ENCODE data around the gene ATXN3L.
"Not testable (repeated sequence)": the region's sequence is repeated elsewhere in the genome, so short reads cannot be mapped to it uniquely, and the experiment has no call there.

Gene ATXN3L

DNA sequence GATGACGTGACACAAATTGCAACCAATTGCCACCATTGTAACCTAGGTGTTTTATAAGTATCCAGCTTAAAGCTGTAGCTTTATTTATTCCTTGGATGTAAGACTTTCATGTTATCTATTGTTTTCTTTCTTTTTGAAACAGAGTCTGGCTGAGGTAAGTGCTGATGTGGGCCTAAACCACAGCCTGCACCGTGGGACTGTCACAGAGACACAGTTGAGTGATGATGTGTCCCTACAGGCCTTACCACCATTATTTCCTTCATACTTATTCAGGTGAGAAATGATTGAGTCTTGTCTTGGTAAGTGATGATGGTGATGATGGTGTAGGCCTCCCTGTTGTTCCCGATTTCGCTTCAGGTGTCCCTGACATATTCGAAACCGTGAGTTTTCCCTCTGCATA is 8.3 kb downstream of the ATXN3L start:
- H3K4me3 ChIP-seq (ENCODE audit: low read depth, low read length) = no peak overlapping the region
- no peak for DNase-seq (ENCODE audit: low read depth)
- TF ChIP-seq, protein P1, sequence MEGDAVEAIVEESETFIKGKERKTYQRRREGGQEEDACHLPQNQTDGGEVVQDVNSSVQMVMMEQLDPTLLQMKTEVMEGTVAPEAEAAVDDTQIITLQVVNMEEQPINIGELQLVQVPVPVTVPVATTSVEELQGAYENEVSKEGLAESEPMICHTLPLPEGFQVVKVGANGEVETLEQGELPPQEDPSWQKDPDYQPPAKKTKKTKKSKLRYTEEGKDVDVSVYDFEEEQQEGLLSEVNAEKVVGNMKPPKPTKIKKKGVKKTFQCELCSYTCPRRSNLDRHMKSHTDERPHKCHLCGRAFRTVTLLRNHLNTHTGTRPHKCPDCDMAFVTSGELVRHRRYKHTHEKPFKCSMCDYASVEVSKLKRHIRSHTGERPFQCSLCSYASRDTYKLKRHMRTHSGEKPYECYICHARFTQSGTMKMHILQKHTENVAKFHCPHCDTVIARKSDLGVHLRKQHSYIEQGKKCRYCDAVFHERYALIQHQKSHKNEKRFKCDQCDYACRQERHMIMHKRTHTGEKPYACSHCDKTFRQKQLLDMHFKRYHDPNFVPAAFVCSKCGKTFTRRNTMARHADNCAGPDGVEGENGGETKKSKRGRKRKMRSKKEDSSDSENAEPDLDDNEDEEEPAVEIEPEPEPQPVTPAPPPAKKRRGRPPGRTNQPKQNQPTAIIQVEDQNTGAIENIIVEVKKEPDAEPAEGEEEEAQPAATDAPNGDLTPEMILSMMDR (IDR thresholded peaks at IDR 0.05; ENCODE audit: control insufficient read depth, extremely low read depth, insufficient read depth) = no peak

DNA sequence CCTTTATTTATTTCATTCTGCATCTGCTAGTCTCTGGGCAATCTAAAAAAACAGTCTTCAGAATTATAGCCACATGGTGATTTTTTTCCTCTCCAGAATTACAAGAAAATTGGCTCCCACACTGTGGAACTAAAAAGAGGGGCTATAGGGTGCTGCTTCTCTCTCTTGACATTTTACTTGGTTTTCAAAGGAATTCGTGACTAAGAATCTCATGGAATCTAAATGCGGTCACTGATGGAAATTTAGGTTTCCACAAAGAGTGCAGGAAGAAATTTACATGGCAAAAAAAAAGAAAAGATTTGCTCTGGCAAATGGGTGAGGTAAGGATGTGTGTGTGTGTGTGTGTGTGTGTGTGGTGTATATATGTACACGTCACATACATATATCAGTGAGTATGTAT is 10.2 kb downstream of the ATXN3L start:
- TF ChIP-seq, protein P1 (IDR thresholded peaks at IDR 0.05; ENCODE audit: control insufficient read depth, extremely low read depth, insufficient read depth) = no peak
- no peak overlapping the region for H3K4me3 ChIP-seq (ENCODE audit: low read depth, low read length)
- DNase-seq (ENCODE audit: low read depth) = no peak

DNA sequence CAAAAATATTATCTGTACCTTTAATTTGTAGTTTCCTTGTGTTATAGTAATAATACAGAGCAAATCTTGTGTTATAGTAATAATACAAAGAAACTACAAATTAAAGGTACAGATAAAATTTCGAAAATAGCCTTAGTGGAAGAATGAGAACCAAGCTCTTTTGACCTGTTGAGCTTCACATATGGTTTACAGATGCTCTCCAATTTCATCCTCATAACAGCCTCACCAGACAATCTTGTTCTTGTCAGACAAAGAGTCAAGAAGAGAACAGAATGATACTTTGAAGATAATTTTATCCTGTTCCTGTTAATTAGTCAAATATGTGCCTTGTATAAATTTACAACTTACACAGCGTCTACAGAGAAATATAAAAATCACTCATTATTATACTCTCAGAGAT is 12.8 kb downstream of the ATXN3L start:
- TF ChIP-seq, protein P1 (IDR thresholded peaks at IDR 0.05; ENCODE audit: control insufficient read depth, extremely low read depth, insufficient read depth) = no peak
- no peak overlapping the region for H3K4me3 ChIP-seq (ENCODE audit: low read depth, low read length)
- no peak for DNase-seq (ENCODE audit: low read depth)

DNA sequence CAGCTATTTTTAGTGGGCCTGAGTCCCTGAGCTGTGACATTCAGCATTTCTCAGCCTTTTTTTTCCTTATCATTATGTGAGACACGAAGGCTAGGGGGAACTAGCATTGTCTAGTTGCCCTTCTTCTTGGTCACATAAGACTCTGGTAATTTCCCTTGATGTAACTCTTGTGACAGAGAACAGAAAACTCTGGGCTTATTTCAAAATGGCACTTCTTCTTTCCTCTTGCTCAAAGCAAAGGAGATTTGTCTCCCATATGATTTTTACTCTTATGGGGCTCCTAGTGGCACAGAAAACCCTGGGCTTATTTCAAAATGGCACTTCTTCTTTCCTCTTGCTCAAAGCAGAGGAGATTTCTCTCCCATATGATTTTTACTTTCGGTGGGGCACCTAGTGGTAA is 14.7 kb downstream of the ATXN3L start:
- no peak overlapping the region for H3K4me3 ChIP-seq (ENCODE audit: low read depth, low read length)
- no peak for DNase-seq (ENCODE audit: low read depth)
- TF ChIP-seq, protein P1 (IDR thresholded peaks at IDR 0.05; ENCODE audit: control insufficient read depth, extremely low read depth, insufficient read depth) = no peak

DNA sequence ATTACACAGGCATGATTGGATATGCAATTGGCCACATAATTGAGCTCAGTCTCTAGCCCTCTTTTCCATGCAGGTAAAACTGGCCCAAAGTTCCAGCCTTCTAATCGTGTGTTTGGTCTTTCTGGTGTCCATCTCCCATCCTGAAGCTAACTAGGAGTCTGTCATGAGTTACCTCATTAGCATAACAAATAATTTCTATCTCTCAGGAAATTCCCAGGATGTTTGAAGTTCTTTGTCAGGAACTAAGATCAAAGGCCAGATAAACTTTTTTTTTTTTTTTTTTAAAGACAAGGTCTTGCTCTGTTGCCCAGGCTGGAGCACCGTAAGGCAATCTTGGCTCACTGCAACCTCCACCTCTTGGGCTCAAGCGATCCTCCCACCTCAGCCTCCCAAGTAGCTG is 15.8 kb downstream of the ATXN3L start:
- no peak overlapping the region for H3K4me3 ChIP-seq (ENCODE audit: low read depth, low read length)
- TF ChIP-seq, protein P1 (IDR thresholded peaks at IDR 0.05; ENCODE audit: control insufficient read depth, extremely low read depth, insufficient read depth) = no peak
- DNase-seq (ENCODE audit: low read depth) = no peak

DNA sequence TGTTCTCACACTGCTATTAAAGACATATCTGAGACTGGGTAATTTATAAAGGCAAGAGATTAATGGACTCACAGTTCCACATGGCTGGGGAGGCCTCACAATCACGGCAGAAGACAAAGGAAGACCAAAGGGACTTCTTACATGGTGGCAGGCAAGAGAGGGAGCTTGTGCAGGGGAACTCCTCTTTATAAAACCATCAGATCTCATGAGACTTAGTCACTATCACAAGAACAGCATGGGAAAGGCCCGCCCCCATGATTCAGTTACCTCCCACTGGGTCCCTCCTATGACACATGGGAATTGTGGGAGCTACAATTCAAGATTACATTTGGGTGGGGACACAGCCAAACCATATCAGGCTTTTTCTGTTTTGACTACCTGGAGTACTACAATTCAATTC is 16.6 kb downstream of the ATXN3L start:
- DNase-seq (ENCODE audit: low read depth); H3K4me3 ChIP-seq (ENCODE audit: low read depth, low read length): not testable (repeated sequence)

DNA sequence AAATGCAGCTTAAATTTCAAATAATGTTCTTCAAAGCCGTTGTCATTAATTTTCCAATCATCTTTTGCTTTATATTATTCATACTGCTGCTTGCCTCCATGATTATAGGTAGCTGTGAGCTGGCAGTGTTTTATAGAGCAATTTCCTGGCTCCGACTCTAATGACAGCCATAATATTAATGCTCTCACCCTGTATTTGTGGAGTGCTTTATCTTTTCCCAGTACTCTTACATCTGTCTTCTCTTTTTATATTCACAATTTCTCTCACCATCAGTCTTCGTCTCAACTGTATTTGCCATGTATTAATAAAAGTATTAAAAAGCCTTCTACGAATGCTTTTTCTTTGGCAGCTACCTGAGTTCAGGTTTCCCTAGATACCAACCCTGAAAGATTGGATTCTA is 21.0 kb downstream of the ATXN3L start:
- no peak overlapping the region for H3K4me3 ChIP-seq (ENCODE audit: low read depth, low read length)
- TF ChIP-seq, protein P1 (IDR thresholded peaks at IDR 0.05; ENCODE audit: control insufficient read depth, extremely low read depth, insufficient read depth) = no peak
- no peak for DNase-seq (ENCODE audit: low read depth)

DNA sequence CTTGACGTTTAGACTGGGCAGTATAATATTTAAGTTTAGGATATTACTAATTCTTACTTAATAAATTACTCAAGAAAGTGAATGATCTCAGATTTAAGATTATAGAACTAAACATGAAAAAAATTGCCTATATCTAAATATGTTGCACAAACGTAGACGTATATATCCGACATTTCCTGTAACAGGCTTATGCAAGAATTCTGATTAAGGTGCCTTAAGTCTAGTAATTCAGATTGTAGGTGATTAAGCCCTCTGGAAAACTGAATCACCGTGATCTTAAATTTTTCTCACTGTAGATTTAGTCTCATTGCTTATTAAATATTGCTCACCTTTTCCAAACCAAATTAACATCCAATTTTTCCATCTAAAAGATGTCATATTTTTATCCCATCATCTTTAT is 24.0 kb downstream of the ATXN3L start:
- no peak for DNase-seq (ENCODE audit: low read depth)
- TF ChIP-seq, protein P1 (IDR thresholded peaks at IDR 0.05; ENCODE audit: control insufficient read depth, extremely low read depth, insufficient read depth) = no peak
- no peak overlapping the region for H3K4me3 ChIP-seq (ENCODE audit: low read depth, low read length)
